ENCODE measurements around the gene ASCC1. TPM values are rescaled to one million over a fixed set of nuclear protein-coding genes. Genes with fewer than 3 reads are reported as not detected.

The ASCC1 gene
- total RNA-seq, 4 donors from 2014 or later, result 24.4 to 42.4 (median 35.2) TPM

DNA sequence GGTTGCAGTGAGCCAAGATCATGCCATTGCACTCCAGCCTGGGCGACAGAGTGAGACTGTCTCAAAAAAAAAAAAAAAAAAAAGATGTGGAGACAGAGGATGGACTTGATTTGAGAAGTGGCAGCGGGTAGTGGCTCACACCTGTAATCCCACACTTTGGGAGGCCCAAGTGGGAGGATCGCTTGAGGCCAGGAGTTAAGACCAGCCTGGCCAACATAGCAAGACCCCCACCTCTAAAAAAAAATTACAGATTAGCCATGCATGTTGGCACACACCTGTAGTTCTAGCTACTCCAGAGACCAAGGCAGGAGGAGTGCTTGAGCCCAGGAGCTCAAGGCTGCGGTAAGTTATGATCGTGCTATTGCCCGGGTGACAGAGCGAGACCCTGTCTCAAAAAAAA, 24.3 kb upstream of the ASCC1 start:
- Histone ChIP-seq H3K27me3 (no peaks in the 10 kb centered on the region), H3K4me1 (peaks cover 13 to 41% (median 35%) of the 10 kb centered on the region in 3 donors), H3K36me3 (peaks cover 0 to 33% of the 10 kb centered on the region in 2 donors), H3K9me3 (no peaks in the 10 kb centered on the region), H3K27ac (no peak overlapping the region), H3K4me3 (no peak overlapping the region)
- WGBS, 2 donors (ENCODE audit: low coverage in 1 of 2), result 91 to 100% methylated on average over 2 to 7 of the region's 7 CpGs
- no peak for ATAC-seq
- TF ChIP-seq CTCF (IDR thresholded peaks at IDR 0.05) (no peak), POLR2A (IDR thresholded peaks at IDR 0.05) (no peak)

DNA sequence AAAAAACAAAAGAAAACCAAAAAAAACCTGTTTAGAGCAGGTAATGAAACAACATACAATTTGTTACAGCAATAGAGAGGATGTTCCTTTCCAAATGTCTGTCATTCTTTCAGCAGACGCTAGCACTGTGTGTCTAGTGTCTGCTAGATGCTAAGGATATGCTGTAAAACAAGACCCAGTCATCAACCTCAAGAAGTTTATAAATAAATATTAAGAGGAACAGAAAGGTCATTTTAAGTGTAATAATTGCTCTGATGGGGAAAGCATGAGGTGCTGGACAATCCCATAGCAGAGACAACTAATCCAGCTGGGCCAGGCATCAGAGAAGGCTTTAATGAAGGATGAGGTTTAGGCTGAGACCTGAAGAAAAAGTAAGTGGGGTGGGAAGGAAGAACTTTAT, 23.3 kb upstream of the ASCC1 start:
- no peak overlapping the region for H3K4me3 ChIP-seq
- no peak for ATAC-seq
- H3K27me3 ChIP-seq, result no peaks in the 10 kb centered on the region
- H3K9me3 ChIP-seq, result no peaks in the 10 kb centered on the region
- no peak overlapping the region for H3K27ac ChIP-seq
- peaks cover 10 to 32% (median 26%) of the 10 kb centered on the region in 3 donors for H3K4me1 ChIP-seq
- TF ChIP-seq POLR2A (IDR thresholded peaks at IDR 0.05), result no peak
- TF ChIP-seq CTCF (IDR thresholded peaks at IDR 0.05), result no peak
- WGBS, 2 donors (ENCODE audit: low coverage in 1 of 2), result 92% methylated on average over 1 of the region's 1 CpG; no CpG with 5 or more reads in 1 of the 2 donors
- H3K36me3 ChIP-seq, result peaks cover 0 to 42% of the 10 kb centered on the region in 2 donors

DNA sequence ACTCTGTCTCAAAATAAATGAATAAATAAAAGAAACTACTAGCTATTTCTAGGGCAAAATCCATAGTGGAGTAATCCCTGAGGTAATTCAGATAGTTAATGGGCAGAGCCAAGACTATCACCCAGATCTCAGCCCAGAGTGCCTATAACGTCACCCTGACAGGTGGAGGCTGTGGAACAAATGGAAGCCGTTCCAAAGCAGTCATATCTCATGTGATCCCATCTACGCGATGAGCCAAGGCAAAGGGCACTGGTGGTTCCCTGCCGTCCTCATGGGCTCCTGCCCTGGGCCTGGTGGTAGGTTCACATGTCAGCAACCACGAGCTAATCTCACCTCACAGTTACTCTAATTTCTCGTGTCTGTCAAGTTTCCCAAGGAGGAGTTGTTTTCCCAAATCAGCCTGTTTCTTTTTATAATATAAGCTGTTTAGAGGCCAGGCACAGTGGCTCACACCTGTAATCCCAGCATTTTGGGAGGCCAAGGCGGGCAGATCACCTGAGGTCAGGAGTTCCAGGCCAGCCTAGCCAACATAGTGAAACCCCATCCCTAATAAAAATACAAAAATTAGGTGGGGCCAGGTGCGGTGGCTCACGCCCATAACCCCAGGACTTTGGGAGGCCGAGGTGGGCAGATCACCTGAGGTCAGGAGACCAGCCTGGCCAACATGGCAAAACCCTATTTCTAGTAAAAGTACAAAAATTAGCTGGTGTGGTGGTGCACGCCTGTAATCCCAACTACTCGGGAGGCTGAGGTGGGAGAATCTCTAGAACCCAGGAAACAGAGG, 22.5 kb upstream of the ASCC1 start:
- no peak for TF ChIP-seq EP300 (IDR thresholded peaks at IDR 0.05)
- no peak for TF ChIP-seq CTCF (IDR thresholded peaks at IDR 0.05)
- no peak for TF ChIP-seq POLR2A (IDR thresholded peaks at IDR 0.05)
- TF ChIP-seq POLR2AphosphoS5 (IDR thresholded peaks at IDR 0.05), result no peak
- H3K4me1 ChIP-seq, result peaks cover 5 to 23% (median 18%) of the 10 kb centered on the region in 3 donors
- H3K36me3 ChIP-seq, result peaks cover 0 to 51% of the 10 kb centered on the region in 2 donors
- H3K27me3 ChIP-seq, result no peaks in the 10 kb centered on the region
- WGBS, 2 donors (ENCODE audit: low coverage in 1 of 2), result 88 to 91% methylated on average over 6 to 10 of the region's 13 CpGs
- no peak for ATAC-seq
- no peak overlapping the region for H3K4me3 ChIP-seq
- peak overlapping the region in 1 of 4 donors; percentile 14 for H3K27ac ChIP-seq
- H3K9me3 ChIP-seq, result no peaks in the 10 kb centered on the region

DNA sequence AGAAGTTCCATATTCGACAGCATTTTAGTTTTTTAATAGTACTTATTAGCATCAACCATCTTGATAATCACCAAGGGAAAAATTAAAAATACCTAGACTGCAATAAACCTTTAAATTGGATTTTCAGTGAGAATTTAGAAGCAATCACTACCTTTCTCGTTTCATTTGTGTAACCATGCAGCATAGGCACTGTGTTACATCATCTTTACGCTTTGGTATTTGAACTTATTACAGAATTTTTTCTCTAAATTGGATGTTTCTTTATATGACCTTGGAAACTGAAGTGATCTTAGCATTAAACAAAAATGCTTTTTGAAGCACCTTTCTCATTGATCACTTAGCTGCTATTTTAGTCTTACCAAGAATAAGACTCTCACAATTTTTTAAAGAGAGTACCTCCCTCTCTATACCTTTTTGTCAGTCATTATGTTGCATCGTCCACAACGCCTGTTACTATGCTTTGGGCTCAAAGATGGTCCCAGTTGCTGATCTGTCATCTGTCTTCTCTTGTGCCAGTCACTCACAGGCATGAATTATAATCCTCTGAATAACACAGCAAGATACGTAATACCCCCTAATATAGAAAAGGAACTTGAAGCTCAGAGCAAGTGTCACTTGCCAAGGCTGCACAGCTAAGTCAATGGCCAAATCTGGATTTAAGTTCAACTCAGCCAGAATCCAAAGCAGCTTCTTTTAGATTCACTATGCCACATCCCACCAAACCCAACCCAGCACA, 19.6 kb upstream of the ASCC1 start:
- Histone ChIP-seq H3K4me1 (peaks cover 0 to 5% (median 0%) of the 10 kb centered on the region in 3 donors), H3K36me3 (peaks cover 0 to 78% of the 10 kb centered on the region in 2 donors), H3K27me3 (no peaks in the 10 kb centered on the region), H3K27ac (peak overlapping the region in 1 of 4 donors; percentile 9), H3K4me3 (no peak overlapping the region), H3K9me3 (no peaks in the 10 kb centered on the region)
- 86 to 88% methylated on average over 5 to 6 of the region's 6 CpGs for WGBS, 2 donors (ENCODE audit: low coverage in 1 of 2)
- TF ChIP-seq CTCF (IDR thresholded peaks at IDR 0.05), result no peak
- TF ChIP-seq POLR2A (IDR thresholded peaks at IDR 0.05), result no peak
- TF ChIP-seq EP300 (IDR thresholded peaks at IDR 0.05), result no peak
- TF ChIP-seq POLR2AphosphoS5 (IDR thresholded peaks at IDR 0.05), result no peak
- no peak for ATAC-seq

Data from gastroesophageal sphincter (tissue), 4 donors.